ENCODE results near the gene KNOP1. TPM values are rescaled to one million over a fixed set of nuclear protein-coding genes. Genes with fewer than 3 reads are reported as not detected.

Gene KNOP1
- total and polyA plus RNA-seq, 10 donors: 7.1 to 13.7 (median 9.9) TPM

DNA sequence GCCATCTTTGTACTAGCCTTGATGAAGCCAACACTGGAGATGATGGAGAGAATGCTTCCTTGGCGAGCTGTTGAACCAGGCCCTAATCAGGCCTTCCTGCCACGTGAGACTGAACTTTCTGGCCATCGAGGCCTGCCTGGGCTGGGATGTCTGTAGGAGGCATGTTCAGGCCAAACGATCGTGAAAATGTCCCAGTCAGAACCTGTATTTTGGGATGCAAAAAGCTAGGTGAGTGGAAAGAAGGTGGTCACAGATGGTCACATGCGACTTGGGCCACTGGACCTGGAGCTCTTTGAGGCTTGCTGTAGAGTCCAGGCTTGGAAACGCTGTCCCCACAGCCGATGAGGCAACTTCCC lies 12.9 kb downstream of the KNOP1 start:
- intact Hi-C loops (cut with DNase I; ENCODE audit: low total_unique reads): no loop called here
- peaks cover 0 to 97% (median 66%) of the 10 kb centered on the region in 6 donors for H3K36me3 ChIP-seq
- no peak overlapping the region for H3K4me3 ChIP-seq
- WGBS, 5 donors: 90 to 94% (median 94%) methylated on average over 8 of the region's 8 CpGs
- peak; percentile 22 for DNase-seq
- no peaks in the 10 kb centered on the region for H3K9me3 ChIP-seq
- peak overlapping the region in 7 of 8 donors; percentile 22 to 71 (median 41) for H3K27ac ChIP-seq
- H3K4me1 ChIP-seq: no peaks in the 10 kb centered on the region
- TF ChIP-seq, protein P1, sequence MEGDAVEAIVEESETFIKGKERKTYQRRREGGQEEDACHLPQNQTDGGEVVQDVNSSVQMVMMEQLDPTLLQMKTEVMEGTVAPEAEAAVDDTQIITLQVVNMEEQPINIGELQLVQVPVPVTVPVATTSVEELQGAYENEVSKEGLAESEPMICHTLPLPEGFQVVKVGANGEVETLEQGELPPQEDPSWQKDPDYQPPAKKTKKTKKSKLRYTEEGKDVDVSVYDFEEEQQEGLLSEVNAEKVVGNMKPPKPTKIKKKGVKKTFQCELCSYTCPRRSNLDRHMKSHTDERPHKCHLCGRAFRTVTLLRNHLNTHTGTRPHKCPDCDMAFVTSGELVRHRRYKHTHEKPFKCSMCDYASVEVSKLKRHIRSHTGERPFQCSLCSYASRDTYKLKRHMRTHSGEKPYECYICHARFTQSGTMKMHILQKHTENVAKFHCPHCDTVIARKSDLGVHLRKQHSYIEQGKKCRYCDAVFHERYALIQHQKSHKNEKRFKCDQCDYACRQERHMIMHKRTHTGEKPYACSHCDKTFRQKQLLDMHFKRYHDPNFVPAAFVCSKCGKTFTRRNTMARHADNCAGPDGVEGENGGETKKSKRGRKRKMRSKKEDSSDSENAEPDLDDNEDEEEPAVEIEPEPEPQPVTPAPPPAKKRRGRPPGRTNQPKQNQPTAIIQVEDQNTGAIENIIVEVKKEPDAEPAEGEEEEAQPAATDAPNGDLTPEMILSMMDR (IDR thresholded peaks at IDR 0.05 in 8 of 11, conservative IDR thresholded peaks at IDR 0.05 in 3 of 11): no peak
- no peak for TF ChIP-seq POLR2AphosphoS5 (IDR thresholded peaks at IDR 0.05)
- TF ChIP-seq POLR2A (IDR thresholded peaks at IDR 0.05): no peak
- H3K27me3 ChIP-seq (replicated peaks in 1 of 7): no peaks in the 10 kb centered on the region

GRCh38 chr16:19704321-19705145 lies 13.5 kb downstream of the KNOP1 start:
- Histone ChIP-seq H3K27me3 (replicated peaks in 1 of 7) (no peaks in the 10 kb centered on the region), H3K36me3 (peaks cover 0 to 97% (median 68%) of the 10 kb centered on the region in 6 donors), H3K4me1 (no peaks in the 10 kb centered on the region), H3K4me3 (no peak overlapping the region), H3K27ac (peak overlapping the region in 7 of 8 donors; percentile 22 to 71 (median 41)), H3K9me3 (no peaks in the 10 kb centered on the region)
- intact Hi-C loops (cut with DNase I; ENCODE audit: low total_unique reads): no loop called here
- DNase-seq: peak; percentile 9
- TF ChIP-seq POLR2AphosphoS5 (IDR thresholded peaks at IDR 0.05): peak in 1 of 3 donors; percentile 48
- TF ChIP-seq, protein P1 (IDR thresholded peaks at IDR 0.05 in 8 of 11, conservative IDR thresholded peaks at IDR 0.05 in 3 of 11): no peak
- TF ChIP-seq POLR2A (IDR thresholded peaks at IDR 0.05): no peak
- 68 to 76% (median 73%) methylated on average over 16 to 18 of the region's 18 CpGs for WGBS, 5 donors

DNA sequence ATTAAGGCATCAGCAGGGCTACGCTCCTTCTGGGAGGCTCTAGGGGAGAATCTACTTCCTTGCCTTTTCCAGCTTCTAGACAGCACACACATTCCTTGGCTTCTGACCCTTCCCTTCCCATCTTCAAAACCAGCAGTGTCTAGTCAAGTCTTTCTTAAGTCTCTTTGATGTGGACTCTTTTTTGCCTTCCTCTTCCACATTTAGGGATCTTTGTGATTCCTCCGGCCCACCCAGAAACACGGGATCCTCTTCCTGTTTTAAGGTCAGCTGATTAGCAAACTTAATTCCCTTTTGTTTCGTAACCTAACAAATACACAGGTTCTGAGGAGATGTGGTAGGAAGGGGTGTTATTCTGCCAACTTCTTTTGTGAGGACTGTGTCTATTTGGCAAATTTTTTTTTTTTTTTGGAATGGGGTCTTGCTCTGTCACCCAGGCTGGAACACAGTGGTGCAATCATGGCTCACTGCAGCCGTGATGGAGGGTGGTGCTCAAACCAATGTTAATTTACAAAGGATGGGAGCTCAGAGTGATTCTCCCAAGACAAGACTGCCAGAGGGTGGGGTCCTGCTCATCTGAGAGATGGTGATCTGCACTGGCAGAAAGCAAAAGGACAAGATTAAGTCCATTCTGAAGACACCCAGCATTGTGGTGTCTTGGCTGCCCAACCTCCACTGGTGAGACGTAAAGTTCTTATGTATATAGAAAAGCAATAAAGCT lies 14.7 kb downstream of the KNOP1 start:
- WGBS, 5 donors: 73 to 84% (median 80%) methylated on average over 6 of the region's 6 CpGs
- Histone ChIP-seq H3K4me1 (peaks cover 0 to 8% (median under 1%) of the 10 kb centered on the region in 6 donors), H3K9me3 (no peaks in the 10 kb centered on the region), H3K27ac (peak overlapping the region in 4 of 8 donors; percentile 24 to 71 (median 48)), H3K4me3 (no peak overlapping the region), H3K27me3 (replicated peaks in 1 of 7) (no peaks in the 10 kb centered on the region), H3K36me3 (peaks cover 0 to 97% (median 67%) of the 10 kb centered on the region in 6 donors)
- DNase-seq: no peak
- intact Hi-C loops (cut with DNase I; ENCODE audit: low total_unique reads): no loop called here
- TF ChIP-seq, protein P1 (IDR thresholded peaks at IDR 0.05 in 8 of 11, conservative IDR thresholded peaks at IDR 0.05 in 3 of 11): no peak
- TF ChIP-seq POLR2A (IDR thresholded peaks at IDR 0.05) (no peak), POLR2AphosphoS5 (IDR thresholded peaks at IDR 0.05) (no peak)

DNA sequence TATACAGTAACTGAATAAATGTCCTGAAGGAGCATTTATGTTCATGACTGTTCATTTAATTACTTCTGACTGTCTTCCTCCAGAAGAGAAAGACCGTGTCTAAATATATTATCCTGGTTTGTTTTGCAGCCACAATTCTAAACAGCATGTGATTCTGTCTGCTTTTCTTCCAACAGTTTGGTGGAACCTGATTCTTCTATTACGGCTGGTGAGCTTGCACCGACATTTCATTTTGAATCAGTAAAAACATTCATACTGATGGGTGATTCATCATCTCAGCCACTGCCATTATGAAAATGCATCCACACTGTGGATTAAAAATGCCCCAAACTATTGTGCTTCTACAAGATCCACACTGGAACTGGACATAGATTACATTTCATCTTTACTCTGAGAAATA lies 16.9 kb downstream of the KNOP1 start:
- no peak overlapping the region for H3K27ac ChIP-seq

More for the DNA sequence above, 16.9 kb downstream of the KNOP1 start:
- Histone ChIP-seq H3K4me1 (peaks cover 20 to 30% (median 22%) of the 10 kb centered on the region in 6 donors), H3K36me3 (peaks cover 0 to 92% (median 56%) of the 10 kb centered on the region in 6 donors), H3K4me3 (no peak overlapping the region), H3K27me3 (replicated peaks in 1 of 7) (no peaks in the 10 kb centered on the region), H3K9me3 (no peaks in the 10 kb centered on the region)
- WGBS, 5 donors: 91 to 97% (median 94%) methylated on average over 3 of the region's 3 CpGs
- no peak for DNase-seq
- intact Hi-C loops (cut with DNase I; ENCODE audit: low total_unique reads): no loop called here
- TF ChIP-seq, protein P1 (IDR thresholded peaks at IDR 0.05 in 8 of 11, conservative IDR thresholded peaks at IDR 0.05 in 3 of 11): no peak
- TF ChIP-seq POLR2AphosphoS5 (IDR thresholded peaks at IDR 0.05) (no peak), POLR2A (IDR thresholded peaks at IDR 0.05) (no peak)
